Measurements from ENCODE around the gene INTS6.

GRCh38 chr13:51420681-51421490 lies 31.9 kb downstream of the INTS6 start:
- no peak for TF ChIP-seq CTCF (conservative IDR thresholded peaks at IDR 0.05)
- TF ChIP-seq EZH2 (IDR thresholded peaks at IDR 0.05; ENCODE audit: low read depth) = no peak
